HG03460 (cell line): ENCODE data around the gene CEP152.
A peak's percentile ranks its signal among the peaks of the same experiment; 100 is the strongest.
"Not testable (repeated sequence)": the region's sequence is repeated elsewhere in the genome, so short reads cannot be mapped to it uniquely, and the experiment has no call there.

ENCODE experiments used
- ATAC-seq: cut with Tn5 transposase; IDR thresholded peaks from one replicate; pipeline ENCODE4 v1.9.1; 2021; ENCODE audit not compliant: unreplicated experiment

Gene CEP152

DNA sequence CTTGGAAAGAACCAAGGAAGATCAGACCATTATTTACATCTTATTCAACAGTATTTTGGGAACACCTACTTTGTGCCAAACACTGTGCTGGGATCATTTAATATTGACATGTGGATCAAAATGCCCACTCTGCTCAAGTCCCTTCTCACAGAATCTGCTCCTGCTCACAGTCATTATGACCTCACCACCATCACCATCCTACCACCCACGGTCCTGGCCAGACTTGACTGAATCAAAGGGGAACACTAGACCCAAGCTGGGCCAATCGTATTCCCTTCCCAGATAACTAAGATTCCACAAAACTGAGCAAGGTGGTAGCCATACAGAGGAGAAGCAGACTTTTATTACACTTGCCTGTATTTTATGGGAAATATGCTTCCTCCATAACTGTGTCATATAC lies 3.4 kb upstream of the CEP152 start:
- ATAC-seq, result no peak

DNA sequence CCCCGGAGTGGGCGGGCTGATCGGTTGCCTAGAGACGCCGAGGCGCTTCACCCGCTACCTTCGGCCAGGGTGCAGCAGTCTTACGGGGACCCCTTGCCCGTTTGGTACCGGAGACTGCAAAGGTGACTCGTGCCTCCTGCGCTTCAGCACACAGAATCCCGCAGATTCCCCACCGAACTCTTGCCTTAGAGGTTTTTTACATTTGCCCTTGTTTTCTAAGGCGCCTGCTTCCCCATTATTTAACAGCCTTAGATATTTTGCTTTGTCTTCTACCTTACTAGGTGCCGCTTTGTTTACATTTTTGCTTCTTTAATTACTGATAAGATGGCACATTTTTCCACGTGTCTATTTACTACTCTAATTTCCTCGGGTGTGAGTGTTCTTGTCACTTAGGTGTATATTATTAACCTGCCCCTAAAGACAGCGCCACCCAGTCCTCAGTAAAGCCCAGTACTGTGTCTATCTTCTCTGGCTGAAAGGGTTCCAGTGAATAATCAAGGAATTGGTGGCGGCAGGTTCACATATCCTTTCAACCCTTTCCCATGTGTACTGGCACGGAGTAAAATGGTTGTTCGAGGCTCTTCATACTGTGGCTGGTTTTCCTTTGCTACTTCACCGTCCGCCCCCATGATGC lies 573 bp upstream of the CEP152 start:
- ATAC-seq, result no peak

DNA sequence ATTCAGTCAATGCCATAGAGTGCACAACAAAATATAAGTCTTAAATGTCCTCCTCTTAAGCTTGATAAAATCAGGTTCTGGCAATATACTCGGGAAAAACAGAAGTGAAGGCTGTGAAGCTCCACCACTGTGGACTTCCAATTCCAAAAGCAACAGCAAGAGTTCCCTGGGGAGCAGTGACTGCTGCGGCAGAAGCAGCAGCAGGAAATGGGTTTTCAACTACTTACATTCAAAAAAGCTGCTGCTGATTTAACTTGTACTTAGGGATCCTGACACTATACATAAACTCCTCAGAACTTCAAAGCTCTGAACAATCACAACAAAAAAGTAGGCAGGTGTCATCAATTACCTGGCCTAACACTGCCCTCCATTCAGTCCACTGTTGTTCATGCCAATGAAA lies 4.7 kb downstream of the CEP152 start:
- ATAC-seq, result no peak

DNA sequence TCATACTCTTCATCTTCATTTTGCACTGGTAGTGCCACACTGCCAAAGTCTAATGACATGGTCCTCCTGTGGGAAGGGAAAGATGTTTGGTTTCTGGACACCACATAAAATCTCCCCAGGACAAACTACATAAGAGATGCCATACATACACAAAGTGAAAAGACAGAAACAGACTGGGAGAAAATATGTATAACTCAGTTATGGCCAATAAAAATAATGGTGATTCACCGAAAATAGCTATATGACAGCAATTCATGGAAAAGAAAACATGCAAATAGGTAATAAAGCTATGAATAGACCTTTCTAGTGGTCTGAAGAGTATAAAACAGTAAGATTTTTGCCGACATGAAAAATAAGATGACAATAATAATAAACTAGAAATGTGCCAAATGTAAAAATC lies 5.3 kb downstream of the CEP152 start:
- ATAC-seq, result no peak

DNA sequence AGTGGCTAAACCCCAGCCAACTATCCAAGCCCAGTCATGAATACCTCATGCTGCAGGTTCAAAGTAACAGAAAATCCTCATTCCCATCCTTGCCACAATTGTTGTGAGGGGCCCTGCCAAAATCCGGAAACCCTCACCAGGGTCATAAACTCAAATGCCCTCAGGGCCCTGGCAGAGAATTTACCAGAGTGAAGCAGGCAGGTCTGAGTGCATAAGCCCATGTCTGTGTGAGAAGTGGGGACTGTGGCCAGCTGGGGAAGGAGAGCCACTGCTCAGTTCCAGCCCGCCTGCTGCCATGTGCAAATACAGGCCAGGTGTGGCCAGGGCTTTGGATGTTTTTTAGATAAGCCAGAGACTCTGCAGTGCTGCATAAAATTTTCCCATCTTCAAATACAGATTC lies 7.0 kb downstream of the CEP152 start:
- ATAC-seq, result no peak

- no peak for ATAC-seq
These were observed 8.0 kb downstream of the CEP152 start for GRCh38 chr15:48802867-48803266.

- no peak for ATAC-seq
These were observed 8.6 kb downstream of the CEP152 start for GRCh38 chr15:48802257-48802656.

DNA sequence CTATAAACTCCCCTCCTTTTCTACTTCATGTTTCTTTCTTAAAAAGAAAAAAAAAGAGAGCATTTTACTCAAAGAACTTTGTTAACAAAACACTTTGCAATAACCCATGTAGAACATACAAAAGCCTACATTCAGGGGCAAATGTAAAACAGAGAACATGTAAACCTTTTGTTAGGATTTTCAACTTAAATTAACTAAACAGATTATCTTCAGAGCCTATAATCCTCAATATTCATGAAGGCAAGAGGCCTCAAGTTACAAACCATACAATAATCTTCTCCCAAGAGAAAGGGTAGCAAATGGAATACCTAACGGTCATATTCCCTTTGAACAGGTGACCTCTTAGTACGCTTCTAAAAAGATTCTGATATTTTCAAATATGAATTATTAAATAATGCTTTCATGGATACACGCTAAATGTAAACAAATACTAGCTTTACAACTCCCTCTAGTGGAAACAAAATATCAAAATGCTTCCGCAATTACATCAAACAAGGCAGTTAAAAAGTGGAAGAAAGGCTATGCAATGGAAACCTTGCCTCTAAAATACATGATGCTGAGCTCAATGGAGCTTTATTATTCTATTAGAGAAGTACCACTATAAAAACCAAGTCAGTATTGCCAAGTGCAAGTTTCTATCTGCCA lies 9.9 kb downstream of the CEP152 start:
- no peak for ATAC-seq

DNA sequence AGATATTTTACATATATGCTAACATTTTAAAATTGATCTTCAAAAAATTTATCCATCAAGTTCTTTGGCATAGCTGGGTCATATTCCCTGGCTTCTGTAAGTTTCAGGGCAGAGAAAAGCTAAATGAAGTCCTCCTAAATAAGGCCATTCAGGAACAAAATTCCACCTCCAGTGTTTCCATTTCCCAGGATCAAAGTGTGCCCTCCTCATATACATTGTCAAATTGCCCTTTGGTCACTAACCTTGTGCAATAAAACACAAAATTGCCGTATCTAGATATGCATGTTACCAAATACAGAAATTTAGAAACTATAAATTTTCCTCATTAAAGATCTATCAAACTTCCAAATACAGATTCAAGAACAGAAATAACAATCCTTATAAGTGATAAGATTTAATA lies 10.6 kb downstream of the CEP152 start:
- no peak for ATAC-seq

- ATAC-seq, result no peak
These were observed 12.6 kb downstream of the CEP152 start for GRCh38 chr15:48798319-48798718.

DNA sequence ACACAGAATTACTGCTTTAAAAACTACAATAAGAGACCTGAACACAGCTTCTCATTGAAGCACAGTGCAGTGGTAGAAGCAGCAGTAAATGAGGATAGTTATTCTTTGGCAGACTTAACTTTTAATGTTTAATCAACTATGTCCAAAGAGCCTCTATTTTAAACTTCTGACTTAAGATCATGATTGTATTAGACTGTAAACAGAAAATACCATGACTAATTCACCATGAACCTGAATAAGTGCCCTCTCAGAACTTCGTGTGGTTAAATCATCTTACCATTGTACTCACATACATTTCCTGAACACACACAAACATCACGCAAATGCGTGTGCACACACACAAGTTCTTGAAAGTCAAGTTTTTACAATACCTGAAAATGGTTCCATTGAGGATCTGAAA lies 13.9 kb downstream of the CEP152 start:
- peak; percentile 60 for ATAC-seq

DNA sequence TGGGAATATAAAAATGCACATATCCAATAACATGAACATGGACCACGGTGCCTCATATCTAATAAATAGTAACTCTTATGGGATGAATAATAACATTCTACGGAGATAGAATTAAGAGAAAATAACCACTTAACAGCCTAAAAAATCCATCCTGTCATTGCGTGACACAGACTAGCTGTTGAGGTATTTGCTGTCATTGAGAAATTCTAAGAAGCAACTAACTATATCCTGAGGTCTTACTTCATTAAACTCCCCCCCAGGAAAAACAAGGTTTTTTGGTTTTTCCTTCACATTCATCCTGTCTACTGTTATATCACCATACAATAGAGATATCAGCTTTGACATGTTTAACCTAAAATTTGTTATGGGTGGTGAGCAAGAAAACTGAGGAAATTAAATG lies 14.3 kb downstream of the CEP152 start:
- no peak for ATAC-seq

GRCh38 chr15:48795901-48796300 lies 15.0 kb downstream of the CEP152 start:
- ATAC-seq, result no peak

- ATAC-seq, result peak; percentile 76
These were observed 16.2 kb downstream of the CEP152 start for GRCh38 chr15:48794697-48795134.

GRCh38 chr15:48792408-48792807 lies 18.5 kb downstream of the CEP152 start:
- no peak for ATAC-seq

GRCh38 chr15:48790466-48791115 lies 20.3 kb downstream of the CEP152 start:
- ATAC-seq, result not testable (repeated sequence)

GRCh38 chr15:48785712-48786111 lies 25.2 kb downstream of the CEP152 start:
- no peak for ATAC-seq

DNA sequence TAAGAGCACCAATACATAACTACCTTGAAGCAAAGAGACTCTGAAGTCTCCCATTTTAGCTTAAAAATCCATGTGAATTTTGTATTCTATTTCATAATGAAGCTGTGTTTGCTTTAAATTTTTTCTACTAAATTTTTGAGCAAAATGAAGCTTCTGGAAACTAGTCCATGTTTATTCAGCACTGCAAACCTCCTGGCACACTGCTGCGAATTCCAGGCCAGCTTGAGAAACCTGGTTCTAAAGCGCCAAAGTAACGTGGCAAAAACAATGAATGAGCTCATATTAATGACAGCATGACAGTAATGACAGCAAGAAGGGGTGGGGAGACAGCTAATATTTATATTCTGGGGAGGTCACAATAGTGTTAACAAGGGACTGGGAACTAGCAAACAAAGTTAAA lies 25.7 kb downstream of the CEP152 start:
- no peak for ATAC-seq

DNA sequence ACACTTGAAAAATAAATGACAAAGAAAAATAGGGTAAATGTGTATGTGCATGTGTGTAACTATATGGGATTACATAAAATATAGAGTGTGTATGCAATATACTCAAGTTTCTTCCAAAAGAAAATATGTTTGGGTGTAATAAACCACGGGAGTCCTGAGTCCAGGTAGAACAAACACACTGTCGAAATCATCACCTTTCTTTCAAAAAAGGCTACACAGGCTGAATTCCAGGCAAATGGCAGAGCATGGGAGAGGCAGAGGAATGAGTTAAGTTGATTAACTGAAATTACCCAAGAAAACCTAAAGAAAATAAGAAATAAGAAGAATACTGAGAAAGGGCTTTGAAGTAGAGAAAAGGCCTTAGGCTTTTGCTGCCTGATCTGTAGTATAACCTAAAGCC lies 26.1 kb downstream of the CEP152 start:
- ATAC-seq, result no peak

GRCh38 chr15:48782911-48783310 lies 28.0 kb downstream of the CEP152 start:
- ATAC-seq, result no peak

DNA sequence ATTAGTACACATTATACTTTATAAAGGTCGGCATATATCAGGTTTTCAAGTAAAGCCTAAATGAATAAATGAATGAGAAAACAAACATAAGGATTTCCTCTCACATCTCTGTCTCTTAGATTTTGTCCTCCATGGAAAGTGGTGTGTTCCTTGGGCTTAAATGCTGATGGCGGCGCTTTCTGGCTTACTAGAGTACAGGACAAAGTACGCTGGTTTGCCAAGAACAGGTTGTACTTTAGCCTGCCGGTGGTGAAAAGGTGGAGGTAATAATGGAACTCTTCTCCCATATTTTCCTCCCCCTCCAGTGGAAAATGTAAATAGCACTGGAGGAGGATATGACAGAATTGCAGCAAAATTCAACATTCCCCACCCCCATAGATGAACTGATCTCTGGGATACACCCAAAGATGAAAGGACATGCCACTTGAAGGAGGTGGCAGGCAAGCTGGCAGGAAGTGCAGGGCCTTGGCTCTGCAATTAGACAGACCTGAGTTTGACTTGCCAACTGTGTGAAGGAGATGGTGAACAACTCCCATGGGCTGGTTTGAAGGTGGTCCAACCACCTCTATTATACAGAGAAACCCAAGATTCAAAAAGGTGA lies 29.3 kb downstream of the CEP152 start:
- no peak for ATAC-seq

DNA sequence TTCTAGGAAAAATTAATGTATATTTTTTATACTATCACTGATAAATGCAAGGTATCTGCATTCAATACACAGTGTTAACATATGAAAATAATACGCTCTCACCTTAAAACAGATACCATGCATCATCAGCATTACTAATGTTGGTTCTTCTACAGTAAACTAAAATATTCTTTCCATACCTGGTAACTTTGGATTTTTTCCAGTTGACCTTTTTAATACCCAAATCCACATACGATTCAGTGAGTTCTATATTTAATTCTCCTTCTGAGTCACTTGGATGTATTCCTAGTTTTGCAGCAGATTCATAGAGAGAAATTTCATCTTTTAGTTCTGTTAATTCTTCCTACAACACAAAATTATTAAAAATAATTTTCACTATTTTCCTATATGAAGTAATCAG lies 29.9 kb downstream of the CEP152 start:
- no peak for ATAC-seq
